Type B pancreatic cell (in vitro differentiated cells): ENCODE results near the gene C19orf12. TPM values are rescaled to one million over a fixed set of nuclear protein-coding genes. Genes with fewer than 3 reads are reported as not detected.
A peak's percentile ranks its signal among the peaks of the same experiment; 100 is the strongest.

Experiments used
- DNase-seq: peaks from one replicate; pipeline ENCODE4 v3.0.0; 2021; ENCODE audit warnings: mixed read lengths; ENCODE audit not compliant: unreplicated experiment; ENCODE audit errors: extremely low spot score
- H3K27ac Mint-ChIP-seq: 2 replicates; pipeline ENCODE4 v1.8.0; 2021; ENCODE audit warnings: mild to moderate bottlenecking, mixed read lengths
- H3K27me3 Mint-ChIP-seq: 2 replicates; pipeline ENCODE4 v1.8.0; 2021; ENCODE audit warnings: mixed read lengths
- H3K36me3 Mint-ChIP-seq: 2 replicates; pipeline ENCODE4 v1.8.0; 2021; ENCODE audit warnings: mixed read lengths
- H3K4me1 Mint-ChIP-seq: one replicate; pipeline ENCODE4 v1.8.0; 2021; ENCODE audit warnings: mixed read lengths; ENCODE audit not compliant: unreplicated experiment
- H3K4me3 Mint-ChIP-seq: 2 replicates; pipeline ENCODE4 v1.8.0; 2021; ENCODE audit warnings: mild to moderate bottlenecking, mixed read lengths
- H3K9me3 Mint-ChIP-seq: 2 replicates; pipeline ENCODE4 v1.8.0; 2021; ENCODE audit warnings: mixed read lengths
- total RNA-seq: library from RNA; stranded (reverse); gene quantifications from 2 replicates; pipeline ENCODE4 v1.2.1, GENCODE V29; 2021; ENCODE audit warnings: low replicate concordance
- TF ChIP-seq, protein P1 (sequence below): fragments of 200-600 bp; sonication (generic); conservative IDR thresholded peaks from 2 replicates; pipeline ENCODE4 v1.5.0; 2021; ENCODE audit warnings: antibody characterized with exemption, mild to moderate bottlenecking

C19orf12 gene
- total RNA-seq, 1 donor from 2014 or later = 23.9 TPM

DNA sequence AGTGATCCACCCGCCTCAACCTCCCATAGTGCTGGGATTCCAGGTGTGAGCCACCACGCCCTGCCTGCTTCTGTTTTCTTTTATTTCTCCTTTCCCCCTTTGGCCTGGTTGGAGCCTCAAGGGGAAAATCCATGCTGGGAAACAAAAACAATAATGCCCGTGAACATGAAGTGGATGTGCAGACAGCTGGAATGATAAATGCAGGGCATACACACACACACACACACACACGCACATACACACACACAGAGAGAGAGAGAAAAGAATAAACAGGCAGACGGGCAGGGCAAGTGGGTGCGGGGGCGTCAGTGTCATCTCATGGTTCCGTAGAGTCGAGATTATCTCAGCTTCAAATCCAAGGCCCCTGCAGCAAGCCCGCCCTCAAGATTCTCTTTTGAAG is 54.2 kb downstream of the C19orf12 start:
- no peak for DNase-seq
- H3K27me3 Mint-ChIP-seq = no peaks in the 10 kb centered on the region
- H3K9me3 Mint-ChIP-seq = no peaks in the 10 kb centered on the region
- peaks cover 9% of the 10 kb centered on the region for H3K4me1 Mint-ChIP-seq
- no peak overlapping the region for H3K27ac Mint-ChIP-seq
- TF ChIP-seq, protein P1, sequence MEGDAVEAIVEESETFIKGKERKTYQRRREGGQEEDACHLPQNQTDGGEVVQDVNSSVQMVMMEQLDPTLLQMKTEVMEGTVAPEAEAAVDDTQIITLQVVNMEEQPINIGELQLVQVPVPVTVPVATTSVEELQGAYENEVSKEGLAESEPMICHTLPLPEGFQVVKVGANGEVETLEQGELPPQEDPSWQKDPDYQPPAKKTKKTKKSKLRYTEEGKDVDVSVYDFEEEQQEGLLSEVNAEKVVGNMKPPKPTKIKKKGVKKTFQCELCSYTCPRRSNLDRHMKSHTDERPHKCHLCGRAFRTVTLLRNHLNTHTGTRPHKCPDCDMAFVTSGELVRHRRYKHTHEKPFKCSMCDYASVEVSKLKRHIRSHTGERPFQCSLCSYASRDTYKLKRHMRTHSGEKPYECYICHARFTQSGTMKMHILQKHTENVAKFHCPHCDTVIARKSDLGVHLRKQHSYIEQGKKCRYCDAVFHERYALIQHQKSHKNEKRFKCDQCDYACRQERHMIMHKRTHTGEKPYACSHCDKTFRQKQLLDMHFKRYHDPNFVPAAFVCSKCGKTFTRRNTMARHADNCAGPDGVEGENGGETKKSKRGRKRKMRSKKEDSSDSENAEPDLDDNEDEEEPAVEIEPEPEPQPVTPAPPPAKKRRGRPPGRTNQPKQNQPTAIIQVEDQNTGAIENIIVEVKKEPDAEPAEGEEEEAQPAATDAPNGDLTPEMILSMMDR = no peak
- no peaks in the 10 kb centered on the region for H3K36me3 Mint-ChIP-seq
- peak overlapping the region; percentile 51 for H3K4me3 Mint-ChIP-seq

DNA sequence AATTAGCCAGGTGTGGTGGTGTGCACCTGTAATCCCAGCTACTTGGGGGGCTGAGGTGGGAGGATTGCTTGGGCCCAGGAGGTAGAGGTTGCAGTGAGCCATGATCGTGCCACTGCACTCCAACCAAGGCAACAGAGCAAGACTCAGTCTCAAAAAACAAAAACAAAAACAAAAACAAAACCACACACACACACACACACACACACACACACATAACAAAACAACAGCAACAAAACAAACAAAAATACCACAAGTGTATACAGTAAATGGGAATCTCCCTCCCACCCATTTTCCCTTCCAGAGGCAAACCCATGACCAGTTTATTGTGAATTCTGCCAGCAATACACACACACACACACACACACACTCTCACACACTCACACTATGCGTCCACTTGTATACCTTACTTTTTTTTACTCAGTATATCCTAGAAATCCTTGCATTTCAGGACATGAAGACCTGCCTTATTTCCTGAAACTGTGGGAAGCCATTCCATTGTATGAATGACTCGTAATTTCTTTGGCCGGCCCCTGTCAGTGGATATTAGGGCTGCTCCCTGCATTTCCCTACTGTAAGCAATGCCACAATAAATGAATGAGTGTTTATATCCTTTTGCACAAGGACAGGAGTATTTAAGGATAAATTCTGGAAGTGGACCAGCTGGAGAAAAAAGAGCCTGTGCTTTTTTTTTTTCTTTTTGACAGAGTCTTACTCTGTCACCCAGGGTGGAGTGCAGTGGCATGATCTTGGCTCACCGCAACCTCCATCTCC is 56.7 kb downstream of the C19orf12 start:
- peaks cover 9% of the 10 kb centered on the region for H3K4me1 Mint-ChIP-seq
- no peaks in the 10 kb centered on the region for H3K36me3 Mint-ChIP-seq
- H3K9me3 Mint-ChIP-seq = no peaks in the 10 kb centered on the region
- H3K27ac Mint-ChIP-seq = no peak overlapping the region
- H3K27me3 Mint-ChIP-seq = peaks cover 4% of the 10 kb centered on the region
- DNase-seq = no peak
- TF ChIP-seq, protein P1 = no peak
- no peak overlapping the region for H3K4me3 Mint-ChIP-seq

DNA sequence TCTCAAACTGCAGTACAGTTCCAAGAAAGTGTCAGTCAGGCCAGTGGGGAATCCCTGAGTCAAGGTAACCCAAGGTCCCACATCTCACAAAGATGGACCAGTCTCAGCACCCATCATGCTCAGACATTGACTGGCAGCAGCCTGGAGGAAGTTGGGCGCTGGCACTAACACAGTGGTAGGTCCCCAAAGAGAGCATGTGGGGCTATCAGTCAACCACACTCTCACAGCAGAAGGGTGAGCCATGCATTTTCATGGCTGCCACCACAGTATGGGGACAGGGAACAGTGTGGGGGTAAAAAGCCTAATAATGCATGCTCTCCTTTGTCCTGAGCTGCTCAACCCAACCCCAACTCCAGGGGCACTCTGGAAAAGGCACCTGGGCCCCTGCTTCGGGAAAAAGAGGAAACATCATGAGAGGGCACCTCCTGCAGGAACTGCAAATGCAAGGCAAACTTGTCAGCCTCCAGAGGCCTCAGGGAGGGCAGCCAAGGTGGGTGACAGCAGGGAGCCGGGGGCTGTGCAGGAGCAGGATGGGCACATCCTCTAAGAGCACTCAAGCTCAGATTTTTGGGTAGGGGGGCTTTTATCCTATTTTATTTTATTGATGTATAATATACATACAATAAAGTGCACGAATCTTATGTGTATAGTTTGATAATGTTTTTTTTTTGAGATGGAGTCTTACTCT is 59.3 kb downstream of the C19orf12 start:
- no peak for DNase-seq
- no peaks in the 10 kb centered on the region for H3K9me3 Mint-ChIP-seq
- no peak overlapping the region for H3K27ac Mint-ChIP-seq
- no peaks in the 10 kb centered on the region for H3K4me1 Mint-ChIP-seq
- no peak overlapping the region for H3K4me3 Mint-ChIP-seq
- TF ChIP-seq, protein P1 = no peak
- H3K27me3 Mint-ChIP-seq = peaks cover 7% of the 10 kb centered on the region
- H3K36me3 Mint-ChIP-seq = no peaks in the 10 kb centered on the region

DNA sequence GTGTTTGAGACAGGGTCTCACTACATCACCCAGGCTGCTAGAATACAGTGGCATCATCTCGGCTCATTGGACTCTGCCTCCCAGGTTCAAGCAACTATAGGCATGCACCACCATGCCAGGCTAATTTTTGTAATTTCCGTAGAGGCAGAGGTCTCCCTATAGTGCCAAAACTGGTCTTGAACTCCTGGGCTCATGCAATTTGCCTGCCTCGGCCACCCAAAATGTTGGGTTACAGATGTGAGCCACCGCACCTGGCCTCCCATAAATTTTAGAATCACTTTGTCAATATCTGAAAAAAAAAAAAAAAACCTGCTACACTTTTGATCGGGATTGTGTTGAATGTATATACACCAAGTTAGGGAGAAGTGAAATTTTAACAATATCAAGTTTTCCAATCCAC is 61.7 kb downstream of the C19orf12 start:
- H3K9me3 Mint-ChIP-seq = no peaks in the 10 kb centered on the region
- H3K36me3 Mint-ChIP-seq = no peaks in the 10 kb centered on the region
- TF ChIP-seq, protein P1 = no peak
- peaks cover 5% of the 10 kb centered on the region for H3K4me1 Mint-ChIP-seq
- DNase-seq = no peak
- no peak overlapping the region for H3K4me3 Mint-ChIP-seq
- peaks cover 7% of the 10 kb centered on the region for H3K27me3 Mint-ChIP-seq
- no peak overlapping the region for H3K27ac Mint-ChIP-seq

DNA sequence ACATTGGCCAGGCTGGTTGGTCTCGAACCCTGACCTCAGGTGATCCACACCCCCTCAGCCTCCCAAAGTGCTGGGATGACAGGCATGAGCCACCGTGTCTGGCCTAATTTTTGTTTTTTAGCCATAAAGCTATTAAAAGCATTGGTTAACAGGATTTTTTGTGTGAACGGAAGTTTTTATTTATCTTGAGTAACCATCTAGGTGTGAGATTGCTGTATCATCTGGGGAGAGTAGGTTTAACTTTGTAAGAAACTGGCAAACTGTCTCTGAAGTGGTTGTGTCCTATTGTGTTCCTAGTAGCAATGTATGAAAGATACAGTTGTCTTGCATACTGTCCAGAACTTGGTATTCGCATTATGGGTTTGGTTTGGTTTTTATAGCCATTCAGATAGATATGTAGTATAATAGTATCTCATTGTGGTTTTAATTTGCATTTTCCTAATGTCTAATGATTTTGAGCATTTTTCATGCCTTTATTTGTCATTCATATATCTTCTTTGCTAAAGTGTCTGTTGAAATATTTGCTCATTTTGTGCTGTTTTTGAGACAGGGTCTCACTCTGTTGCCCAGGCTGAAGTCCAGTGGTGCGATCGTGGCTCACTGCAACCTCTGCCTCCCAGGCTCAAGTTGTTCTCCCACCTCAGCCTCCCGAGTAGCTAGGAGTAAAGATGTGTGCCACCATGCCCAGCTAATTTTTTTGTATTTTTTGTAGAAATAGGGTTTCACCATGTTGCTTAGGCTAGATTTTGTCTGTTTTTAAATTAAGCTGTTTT is 63.3 kb downstream of the C19orf12 start:
- Mint-ChIP-seq H3K36me3 (no peaks in the 10 kb centered on the region), H3K9me3 (no peaks in the 10 kb centered on the region), H3K27ac (no peak overlapping the region), H3K4me3 (no peak overlapping the region), H3K4me1 (peaks cover 5% of the 10 kb centered on the region), H3K27me3 (peaks cover 7% of the 10 kb centered on the region)
- TF ChIP-seq, protein P1 = no peak
- DNase-seq = no peak
